GM21737 (cell line): Measurements from ENCODE around the gene GALNT1.
A peak's percentile ranks its signal among the peaks of the same experiment; 100 is the strongest.

ENCODE experiments used
- ATAC-seq: cut with Tn5 transposase; IDR thresholded peaks from one replicate; pipeline ENCODE4 v1.9.1; 2021; ENCODE audit warnings: mild to moderate bottlenecking, moderate library complexity; ENCODE audit not compliant: unreplicated experiment

Gene GALNT1

DNA sequence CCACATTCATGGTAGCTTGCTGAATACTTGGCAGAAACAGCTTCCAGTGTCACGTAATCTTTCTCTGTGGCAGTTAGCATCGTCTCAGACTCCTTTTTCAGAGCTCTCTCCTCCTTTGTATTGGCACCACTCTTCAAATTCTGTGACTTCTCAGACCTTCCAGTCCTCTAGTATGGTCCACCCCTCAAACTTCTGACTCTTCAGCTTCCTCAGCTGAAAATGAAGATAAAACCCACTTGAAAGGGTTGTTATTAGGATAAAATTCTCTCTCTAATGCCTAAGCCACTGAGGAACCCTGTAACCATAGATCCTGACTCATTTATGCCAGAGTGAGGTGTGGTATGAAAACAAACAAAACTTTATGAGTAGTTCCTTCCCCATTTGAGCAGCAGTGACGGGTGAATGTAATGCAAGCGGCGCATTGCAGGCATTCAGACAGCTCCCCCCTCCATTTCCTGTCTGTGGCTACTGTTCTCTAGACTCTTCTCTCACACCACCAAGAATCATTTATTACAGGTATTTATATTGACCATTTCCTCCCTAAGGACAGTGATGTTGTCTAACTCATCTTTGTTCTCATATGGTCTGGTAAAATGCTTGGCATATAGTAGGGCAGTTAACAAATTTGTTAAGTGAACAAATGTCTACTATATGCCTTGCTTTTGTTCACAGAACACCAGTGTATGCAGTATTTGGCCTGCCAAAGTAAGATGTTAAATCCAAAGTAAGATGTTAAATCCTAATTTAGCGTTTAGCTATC is 35.3 kb downstream of the GALNT1 start:
- peak; percentile 96 for ATAC-seq

DNA sequence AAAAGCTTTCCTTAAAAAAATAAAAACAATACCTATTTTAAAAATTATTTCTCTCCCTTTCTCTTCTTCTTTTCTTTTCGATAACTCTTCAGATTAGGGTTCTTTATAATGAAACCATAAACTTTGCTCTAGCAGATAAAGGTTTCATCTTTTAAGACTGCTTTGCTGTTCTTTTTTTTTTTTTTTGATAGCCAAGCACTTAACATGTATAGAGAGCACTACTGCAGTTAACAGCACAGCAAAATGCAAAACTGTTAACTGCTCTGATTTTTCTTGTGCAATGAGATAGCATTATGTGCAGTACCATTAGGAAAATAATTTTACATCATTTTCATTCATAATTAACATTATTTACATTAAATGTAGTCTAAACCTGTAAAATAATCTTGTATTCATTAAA is 36.3 kb downstream of the GALNT1 start:
- ATAC-seq, result no peak

DNA sequence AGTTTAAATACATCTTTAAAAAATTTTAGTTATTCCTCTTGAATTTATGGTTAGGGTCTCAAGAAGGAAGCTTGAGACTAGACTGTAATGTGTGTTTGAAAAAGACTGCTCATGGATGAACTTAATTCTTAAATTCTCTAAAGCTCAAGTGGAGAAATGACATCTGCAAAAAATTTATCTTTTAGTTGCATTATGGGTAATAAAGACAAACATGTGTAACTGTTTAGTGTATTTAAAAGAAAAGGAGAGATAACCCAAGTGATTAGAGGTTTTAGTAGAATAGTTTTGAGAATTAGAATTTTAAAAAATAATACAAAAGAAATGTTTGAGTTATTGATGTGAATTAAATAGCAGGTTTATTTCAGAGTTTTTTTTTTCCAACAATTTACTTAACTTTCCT is 36.7 kb downstream of the GALNT1 start:
- ATAC-seq, result no peak

DNA sequence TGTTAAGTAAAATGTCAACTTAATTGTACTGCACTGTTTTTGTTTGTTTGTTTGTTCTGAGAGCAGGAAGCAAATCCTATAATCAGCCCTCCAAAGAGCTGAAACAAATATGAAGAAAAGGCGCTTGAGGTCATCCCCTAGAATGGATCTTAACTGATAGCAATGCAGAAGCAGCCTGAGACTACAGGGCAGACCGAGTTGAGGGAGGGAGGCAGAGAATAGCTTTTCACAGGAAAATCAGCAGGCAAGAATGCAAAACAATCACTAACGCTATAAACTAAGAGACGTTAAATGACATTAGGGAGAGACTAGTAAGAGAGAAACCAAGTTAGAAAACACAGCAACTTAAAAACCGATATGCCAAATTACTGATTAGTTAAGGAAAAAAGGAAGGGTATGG is 37.2 kb downstream of the GALNT1 start:
- no peak for ATAC-seq

DNA sequence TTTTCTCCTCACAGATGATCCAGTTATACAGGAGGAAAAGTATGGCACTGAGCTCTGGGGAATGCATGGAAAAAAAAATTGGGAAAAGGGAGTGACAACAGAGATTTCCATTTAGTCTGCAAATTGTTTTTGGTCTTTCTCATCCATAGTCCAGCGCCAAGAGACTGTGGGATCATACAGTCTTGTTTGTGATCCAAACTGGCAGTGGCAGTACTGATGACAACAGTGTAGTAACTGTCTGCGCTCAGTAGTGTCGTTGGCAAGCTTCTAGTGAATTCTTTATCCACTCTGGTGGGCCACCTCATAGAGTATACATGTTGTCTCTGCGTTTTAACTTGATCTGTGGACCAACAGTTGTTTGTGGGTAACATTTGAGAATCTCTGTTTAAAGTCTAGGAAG is 37.9 kb downstream of the GALNT1 start:
- no peak for ATAC-seq

- no peak for ATAC-seq
Observed at GRCh38 chr18:35619941-35620340, 38.4 kb downstream of the GALNT1 start.

DNA sequence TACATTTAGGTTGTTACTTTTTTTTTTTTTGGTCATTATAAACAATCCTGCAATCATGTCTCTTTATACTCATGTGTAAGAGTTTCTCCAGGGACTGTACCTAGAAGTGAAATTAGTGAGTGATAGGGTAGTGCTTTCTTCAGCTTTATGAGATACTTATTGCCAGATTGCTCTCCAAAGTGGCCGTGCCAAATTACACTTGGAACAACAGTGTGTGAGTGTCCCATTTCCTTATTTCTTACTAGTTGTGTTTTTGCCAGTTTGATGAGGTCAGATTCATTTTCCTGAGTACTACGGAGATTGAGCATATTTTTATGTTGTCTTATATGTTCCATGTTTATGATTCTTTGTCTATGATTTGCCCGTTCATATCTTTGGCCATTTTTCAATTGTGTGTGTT is 39.2 kb downstream of the GALNT1 start:
- ATAC-seq, result no peak

GRCh38 chr18:35623255-35623654 is 41.7 kb downstream of the GALNT1 start:
- ATAC-seq, result no peak

GRCh38 chr18:35624146-35624545 is 42.6 kb downstream of the GALNT1 start:
- no peak for ATAC-seq

- no peak for ATAC-seq
Observed at GRCh38 chr18:35625232-35625631, 43.7 kb downstream of the GALNT1 start.

GRCh38 chr18:35633761-35634160 is 52.2 kb downstream of the GALNT1 start:
- ATAC-seq, result no peak

DNA sequence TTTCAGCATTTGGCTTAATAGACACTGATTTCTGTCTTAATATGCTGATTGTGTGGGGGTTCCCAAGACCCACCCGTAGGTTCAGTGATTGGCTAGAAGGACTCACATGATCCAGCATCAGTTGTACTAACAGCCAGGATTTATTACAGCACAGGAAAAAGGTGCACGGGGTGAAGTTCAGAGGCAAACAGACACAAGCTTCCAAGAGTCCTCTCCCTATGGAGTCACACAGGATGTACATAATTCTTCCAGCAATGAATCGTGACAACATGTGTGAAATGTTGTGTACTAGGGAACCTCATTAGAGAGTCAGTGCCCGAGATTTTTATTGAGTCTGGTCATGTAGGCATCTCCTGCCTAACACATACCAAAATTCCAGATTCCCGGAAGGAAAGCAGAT is 52.8 kb downstream of the GALNT1 start:
- ATAC-seq, result no peak

DNA sequence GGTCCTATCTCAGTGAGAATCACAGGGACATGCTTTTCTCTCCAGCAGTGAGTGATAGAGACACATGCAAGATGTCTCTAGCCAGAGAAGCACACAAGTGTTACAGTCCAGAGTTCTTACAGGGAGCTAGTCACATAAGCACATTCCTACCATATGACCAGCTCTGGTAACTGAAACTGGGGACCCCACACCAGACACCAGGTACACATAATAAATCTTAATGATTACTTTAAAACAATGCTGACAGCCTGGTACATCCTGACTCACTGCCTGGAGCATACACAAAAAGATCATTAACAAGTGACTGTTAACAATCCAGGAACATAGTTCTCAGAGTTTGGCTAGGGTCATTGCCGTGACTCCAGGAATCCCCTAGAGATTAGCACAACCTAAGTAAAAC is 53.6 kb downstream of the GALNT1 start:
- no peak for ATAC-seq

DNA sequence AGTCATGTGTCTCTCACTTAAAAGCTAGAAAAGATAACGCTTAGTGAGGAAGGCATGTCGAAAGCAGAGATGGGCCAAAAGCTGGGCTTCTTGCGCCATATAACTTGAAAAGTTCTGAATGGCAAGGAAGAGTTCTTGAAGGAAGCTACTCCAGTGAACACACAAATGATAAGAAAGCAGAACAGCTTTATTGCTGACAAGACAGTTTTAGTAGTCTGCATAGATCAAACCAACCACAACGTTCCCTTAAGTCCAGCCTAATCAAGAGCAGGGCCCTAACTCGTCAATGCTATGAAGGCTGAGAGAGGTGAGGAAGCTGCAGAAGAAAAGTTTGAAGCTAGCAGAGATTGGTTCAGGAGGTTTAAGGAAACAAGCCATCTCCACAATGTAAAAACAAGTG is 55.7 kb downstream of the GALNT1 start:
- ATAC-seq, result no peak

DNA sequence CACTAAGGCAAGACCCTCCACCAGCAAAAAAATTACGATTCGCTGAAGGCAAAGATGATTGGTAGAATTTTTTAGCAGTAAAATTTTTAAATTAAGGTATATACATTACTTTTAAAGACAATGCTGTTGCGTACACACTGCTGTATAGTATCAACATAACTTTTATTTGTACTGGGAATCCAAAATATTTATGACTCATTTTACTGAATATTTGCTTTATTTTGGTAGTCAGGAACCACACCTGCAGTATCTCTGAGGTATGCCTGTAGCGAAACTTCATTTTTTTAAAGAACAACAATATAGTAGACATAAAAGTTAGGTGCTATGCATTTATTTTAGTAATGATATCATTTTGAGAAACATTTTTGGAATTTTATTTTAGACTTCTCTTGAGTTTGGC is 57.8 kb downstream of the GALNT1 start:
- no peak for ATAC-seq

DNA sequence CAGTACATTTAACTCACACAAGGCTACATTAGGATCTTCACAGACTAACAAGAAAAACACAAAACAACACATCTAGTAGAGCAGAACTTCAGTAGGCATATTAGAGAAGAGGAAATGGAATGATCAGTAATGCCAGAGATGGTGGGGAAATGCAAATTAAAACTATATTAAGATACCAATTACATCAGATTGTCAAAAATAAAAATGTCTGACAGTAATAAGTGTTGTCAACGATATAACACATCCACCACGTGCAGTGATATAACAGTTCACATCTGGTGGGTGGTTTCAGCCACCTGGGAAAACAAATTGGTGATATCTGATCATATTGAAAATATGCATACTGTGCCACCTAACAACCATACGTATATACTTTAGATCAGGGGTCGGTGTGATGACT is 59.9 kb downstream of the GALNT1 start:
- no peak for ATAC-seq

- ATAC-seq, result no peak
Observed at GRCh38 chr18:35641916-35642315, 60.4 kb downstream of the GALNT1 start.

- no peak for ATAC-seq
Observed at GRCh38 chr18:35642802-35643201, 61.3 kb downstream of the GALNT1 start.

DNA sequence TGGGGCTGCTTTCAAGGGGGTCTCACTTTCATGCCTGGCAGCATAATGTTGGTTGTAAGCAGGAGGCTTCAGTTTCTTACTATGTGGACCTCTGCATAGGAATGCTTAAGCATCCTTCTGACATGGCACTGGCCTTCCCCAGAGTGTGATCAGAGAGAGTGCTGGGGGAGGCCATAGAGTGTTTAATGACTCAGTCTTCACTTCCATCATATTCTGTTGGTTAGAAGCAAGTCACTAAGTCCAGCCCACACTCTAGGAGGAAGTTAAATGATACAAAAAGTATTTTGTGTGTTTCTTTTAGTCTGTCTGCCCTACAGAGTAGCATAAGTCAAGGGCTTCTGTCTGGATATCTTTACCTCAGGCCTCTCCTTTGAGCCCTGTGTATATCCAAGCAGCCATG is 64.9 kb downstream of the GALNT1 start:
- ATAC-seq, result no peak

DNA sequence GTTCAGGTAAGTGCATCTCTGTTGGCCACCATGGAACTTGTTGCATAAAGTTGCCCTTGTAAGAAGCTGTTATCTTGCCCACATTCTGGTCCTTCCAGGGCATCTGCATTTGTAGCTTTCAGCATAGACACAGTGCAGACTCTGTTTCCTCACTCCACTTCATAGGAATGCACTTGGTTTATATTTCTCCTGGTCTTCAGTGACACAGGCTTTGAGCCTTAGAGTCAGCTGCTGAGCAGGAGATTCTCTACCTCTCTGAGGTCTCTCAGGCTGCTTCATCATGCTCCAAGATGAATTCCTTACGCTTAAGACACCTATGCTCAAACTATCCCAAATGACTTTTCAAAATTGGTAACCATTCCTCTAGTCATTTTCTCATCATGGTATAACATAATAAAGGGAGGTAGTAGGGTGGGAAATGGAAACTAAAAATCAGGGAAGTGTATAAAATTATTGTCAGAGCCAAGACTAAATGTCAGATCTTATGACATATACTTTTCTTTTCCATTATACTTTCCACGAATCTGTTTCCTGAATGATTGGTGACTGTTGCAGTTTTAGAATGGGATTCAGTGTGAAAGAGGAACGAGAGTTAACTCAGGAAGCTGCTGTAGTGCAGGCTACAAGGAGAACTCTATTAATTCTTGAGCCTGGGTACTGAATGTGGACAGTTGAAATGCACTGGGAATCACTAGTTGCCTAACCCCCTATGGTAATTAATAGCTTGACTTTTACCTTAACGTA is 72.0 kb downstream of the GALNT1 start:
- no peak for ATAC-seq

- ATAC-seq, result no peak
Observed at GRCh38 chr18:35658112-35658511, 76.6 kb downstream of the GALNT1 start.

GRCh38 chr18:35661483-35662146 is 80.1 kb downstream of the GALNT1 start:
- no peak for ATAC-seq
